WTC11 (cell line): ENCODE measurements around the gene FARP2. TPM values are rescaled to one million over a fixed set of nuclear protein-coding genes. Genes with fewer than 3 reads are reported as not detected.

Experiments
- ATAC-seq: fragments of 200-7000 bp; cut with Tn5 transposase; 2 replicates; pipeline ENCODE4 v1.10.0; 2021; ENCODE audit warnings: mild to moderate bottlenecking, moderate library complexity
- CTCF ChIA-PET: fragments of 300-600 bp; sonication (Branson Sonifier 250); formaldehyde crosslinking; loops from one replicate; lab custom pipeline; 2021; ENCODE audit warnings: antibody characterized with exemption; lab: Charles Lee
- POLR2A ChIA-PET: fragments of 350-600 bp; sonication (Branson Sonifier 250); formaldehyde crosslinking; loops from one replicate; lab custom pipeline; 2021; ENCODE audit warnings: antibody characterized with exemption; lab: Charles Lee
- DNase-seq: peaks from one replicate; pipeline ENCODE4 v3.0.0; 2021; ENCODE audit warnings: low spot score
- H3K27ac Mint-ChIP-seq: 2 replicates; pipeline ENCODE4 v1.8.0; 2021; ENCODE audit warnings: mixed read lengths
- H3K27me3 Mint-ChIP-seq: 2 replicates; pipeline ENCODE4 v1.8.0; 2021; ENCODE audit warnings: low read depth, mild to moderate bottlenecking, moderate library complexity, mixed read lengths
- H3K36me3 Mint-ChIP-seq: 2 replicates; pipeline ENCODE4 v1.8.0; 2021; ENCODE audit warnings: mixed read lengths
- H3K4me1 Mint-ChIP-seq: 2 replicates; pipeline ENCODE4 v1.8.0; 2022; ENCODE audit warnings: mixed read lengths
- H3K4me3 Mint-ChIP-seq: 2 replicates; pipeline ENCODE4 v1.8.0; 2021; ENCODE audit warnings: mild to moderate bottlenecking, moderate library complexity, mixed read lengths
- H3K9me3 Mint-ChIP-seq: 2 replicates; pipeline ENCODE4 v1.8.0; 2021; ENCODE audit warnings: mixed read lengths
- FOXK1 ChIP-seq: sonication (generic); formaldehyde crosslinking; IDR thresholded peaks from 2 replicates; pipeline ENCODE4 v1.8.0; 2022; ENCODE audit warnings: mild to moderate bottlenecking, moderate library complexity, missing genetic modification reagents
- MYBL2 ChIP-seq: sonication (generic); formaldehyde crosslinking; IDR thresholded peaks from 2 replicates; pipeline ENCODE4 v1.8.1; 2023; ENCODE audit warnings: mild to moderate bottlenecking, moderate library complexity, missing genetic modification reagents
- SMAD3 ChIP-seq: sonication (generic); formaldehyde crosslinking; IDR thresholded peaks from 2 replicates; pipeline ENCODE4 v1.8.0; 2022; ENCODE audit warnings: missing genetic modification reagents, mild to moderate bottlenecking, borderline replicate concordance
- total RNA-seq: library from RNA; stranded (reverse); gene quantifications from 3 replicates; pipeline ENCODE4 v1.2.3, GENCODE V29; 2021
- TF ChIP-seq, protein P1 (sequence below): fragments of 250-450 bp; sonication (Bioruptor Pico); IDR thresholded peaks from 2 replicates; pipeline ENCODE4 v2.1.2; 2022; ENCODE audit warnings: mild to moderate bottlenecking, moderate library complexity
- TF ChIP-seq, protein P2 (sequence below): sonication (generic); formaldehyde crosslinking; IDR thresholded peaks from 2 replicates; pipeline ENCODE4 v1.8.1; 2023; ENCODE audit warnings: mild to moderate bottlenecking, missing genetic modification reagents, borderline replicate concordance
- TF ChIP-seq, protein P3 (sequence below): sonication (generic); formaldehyde crosslinking; conservative IDR thresholded peaks from 2 replicates; pipeline ENCODE4 v1.8.1; 2023; ENCODE audit warnings: mild to moderate bottlenecking, low read depth, missing genetic modification reagents, moderate library complexity
- TF ChIP-seq, protein P4 (sequence below): sonication (generic); formaldehyde crosslinking; IDR thresholded peaks from 2 replicates; pipeline ENCODE4 v1.8.0; 2022; ENCODE audit warnings: missing genetic modification reagents
- TF ChIP-seq, protein P5 (sequence below): sonication (generic); formaldehyde crosslinking; IDR thresholded peaks from 2 replicates; pipeline ENCODE4 v1.8.1; 2023; ENCODE audit warnings: mild to moderate bottlenecking, missing genetic modification reagents, moderate library complexity

Gene FARP2
- total RNA-seq, 1 experiment from 2014 or later: 37.8 TPM

DNA sequence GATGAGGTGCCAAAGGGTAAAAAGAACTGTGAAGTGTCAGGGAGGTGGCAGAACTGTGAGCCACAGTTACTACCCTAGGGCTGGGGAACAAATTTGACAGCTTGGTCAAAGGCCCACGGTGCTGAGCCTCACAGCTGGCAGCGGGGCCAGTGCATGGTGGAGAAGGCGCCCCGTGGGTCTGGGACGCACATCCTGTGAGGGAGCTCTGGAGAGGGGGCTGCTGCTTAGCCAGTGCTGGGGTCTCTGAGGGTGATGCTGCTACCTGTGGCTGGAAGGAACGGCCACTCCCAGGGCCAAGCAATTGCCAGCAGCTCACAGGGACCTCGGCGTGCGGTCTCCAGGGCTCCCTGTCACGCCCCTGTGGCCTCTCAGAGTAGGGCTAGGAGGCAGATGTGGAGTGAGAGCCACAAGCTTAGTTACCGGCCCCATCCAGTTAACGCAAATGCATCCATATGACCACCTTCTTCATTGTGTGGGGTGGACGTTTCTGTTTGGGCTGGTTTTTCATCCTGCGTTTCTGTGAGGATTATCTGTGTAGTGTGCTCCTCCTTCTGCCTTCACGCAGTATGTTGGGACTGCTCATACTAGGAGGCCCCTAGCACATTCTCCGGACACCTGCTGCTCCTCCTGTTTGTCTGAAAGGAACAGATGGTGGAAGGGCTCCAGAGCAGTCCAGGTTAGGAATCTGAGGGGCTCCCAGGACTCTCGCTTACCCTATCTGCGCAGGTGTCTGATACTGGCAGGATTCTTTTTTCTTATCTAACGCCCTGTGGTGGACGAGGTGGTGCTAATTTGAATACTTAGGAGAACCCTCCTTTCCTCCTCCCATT is 126.3 kb downstream of the FARP2 start:
- Mint-ChIP-seq H3K4me1 (no peaks in the 10 kb centered on the region), H3K27ac (no peak overlapping the region), H3K4me3 (no peak overlapping the region), H3K27me3 (no peaks in the 10 kb centered on the region), H3K9me3 (no peaks in the 10 kb centered on the region), H3K36me3 (no peaks in the 10 kb centered on the region)
- TF ChIP-seq, protein P1, sequence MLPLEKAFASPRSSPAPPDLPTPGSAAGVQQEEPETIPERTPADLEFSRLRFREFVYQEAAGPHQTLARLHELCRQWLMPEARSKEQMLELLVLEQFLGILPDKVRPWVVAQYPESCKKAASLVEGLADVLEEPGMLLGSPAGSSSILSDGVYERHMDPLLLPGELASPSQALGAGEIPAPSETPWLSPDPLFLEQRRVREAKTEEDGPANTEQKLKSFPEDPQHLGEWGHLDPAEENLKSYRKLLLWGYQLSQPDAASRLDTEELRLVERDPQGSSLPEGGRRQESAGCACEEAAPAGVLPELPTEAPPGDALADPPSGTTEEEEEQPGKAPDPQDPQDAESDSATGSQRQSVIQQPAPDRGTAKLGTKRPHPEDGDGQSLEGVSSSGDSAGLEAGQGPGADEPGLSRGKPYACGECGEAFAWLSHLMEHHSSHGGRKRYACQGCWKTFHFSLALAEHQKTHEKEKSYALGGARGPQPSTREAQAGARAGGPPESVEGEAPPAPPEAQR (CRISPR knock-in tag): no peak
- no peak for TF ChIP-seq SMAD3
- POLR2A ChIA-PET: no interaction called here
- peak; percentile 25; the same call in 1 of the 2 replicates for ATAC-seq
- no peak for DNase-seq
- CTCF ChIA-PET: interaction anchor here (0.9 to 1.3 kb wide), 3 partner anchors 8 to 128 kb away, joined by 3 to 6 read pairs (median 3); no protein-coding TSS in a partner anchor

DNA sequence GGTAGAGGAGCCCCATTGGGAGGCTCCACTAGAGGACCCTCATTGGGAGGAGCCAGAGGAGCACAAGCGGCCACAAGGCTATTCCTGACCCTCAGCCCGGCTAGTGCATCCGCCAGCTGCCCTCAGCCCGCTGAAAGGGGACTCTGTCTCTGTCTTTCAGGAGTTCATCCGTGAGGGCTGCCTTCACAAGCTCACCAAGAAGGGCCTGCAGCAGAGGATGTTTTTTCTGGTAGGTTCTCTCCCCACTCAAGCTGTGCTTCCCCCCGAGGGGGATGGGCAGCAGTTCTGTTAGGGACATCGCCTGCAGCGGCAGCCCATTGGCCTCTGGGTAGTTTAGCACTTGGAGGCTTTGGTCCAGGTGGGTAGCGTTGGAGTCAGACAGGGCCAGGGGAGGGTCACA is 127.2 kb downstream of the FARP2 start:
- Mint-ChIP-seq H3K36me3 (no peaks in the 10 kb centered on the region), H3K4me1 (no peaks in the 10 kb centered on the region), H3K4me3 (no peak overlapping the region), H3K27ac (no peak overlapping the region), H3K9me3 (no peaks in the 10 kb centered on the region), H3K27me3 (no peaks in the 10 kb centered on the region)
- CTCF ChIA-PET: no interaction called here
- TF ChIP-seq, protein P2, sequence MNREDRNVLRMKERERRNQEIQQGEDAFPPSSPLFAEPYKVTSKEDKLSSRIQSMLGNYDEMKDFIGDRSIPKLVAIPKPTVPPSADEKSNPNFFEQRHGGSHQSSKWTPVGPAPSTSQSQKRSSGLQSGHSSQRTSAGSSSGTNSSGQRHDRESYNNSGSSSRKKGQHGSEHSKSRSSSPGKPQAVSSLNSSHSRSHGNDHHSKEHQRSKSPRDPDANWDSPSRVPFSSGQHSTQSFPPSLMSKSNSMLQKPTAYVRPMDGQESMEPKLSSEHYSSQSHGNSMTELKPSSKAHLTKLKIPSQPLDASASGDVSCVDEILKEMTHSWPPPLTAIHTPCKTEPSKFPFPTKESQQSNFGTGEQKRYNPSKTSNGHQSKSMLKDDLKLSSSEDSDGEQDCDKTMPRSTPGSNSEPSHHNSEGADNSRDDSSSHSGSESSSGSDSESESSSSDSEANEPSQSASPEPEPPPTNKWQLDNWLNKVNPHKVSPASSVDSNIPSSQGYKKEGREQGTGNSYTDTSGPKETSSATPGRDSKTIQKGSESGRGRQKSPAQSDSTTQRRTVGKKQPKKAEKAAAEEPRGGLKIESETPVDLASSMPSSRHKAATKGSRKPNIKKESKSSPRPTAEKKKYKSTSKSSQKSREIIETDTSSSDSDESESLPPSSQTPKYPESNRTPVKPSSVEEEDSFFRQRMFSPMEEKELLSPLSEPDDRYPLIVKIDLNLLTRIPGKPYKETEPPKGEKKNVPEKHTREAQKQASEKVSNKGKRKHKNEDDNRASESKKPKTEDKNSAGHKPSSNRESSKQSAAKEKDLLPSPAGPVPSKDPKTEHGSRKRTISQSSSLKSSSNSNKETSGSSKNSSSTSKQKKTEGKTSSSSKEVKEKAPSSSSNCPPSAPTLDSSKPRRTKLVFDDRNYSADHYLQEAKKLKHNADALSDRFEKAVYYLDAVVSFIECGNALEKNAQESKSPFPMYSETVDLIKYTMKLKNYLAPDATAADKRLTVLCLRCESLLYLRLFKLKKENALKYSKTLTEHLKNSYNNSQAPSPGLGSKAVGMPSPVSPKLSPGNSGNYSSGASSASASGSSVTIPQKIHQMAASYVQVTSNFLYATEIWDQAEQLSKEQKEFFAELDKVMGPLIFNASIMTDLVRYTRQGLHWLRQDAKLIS (CRISPR knock-in tag): no peak
- TF ChIP-seq, protein P3, sequence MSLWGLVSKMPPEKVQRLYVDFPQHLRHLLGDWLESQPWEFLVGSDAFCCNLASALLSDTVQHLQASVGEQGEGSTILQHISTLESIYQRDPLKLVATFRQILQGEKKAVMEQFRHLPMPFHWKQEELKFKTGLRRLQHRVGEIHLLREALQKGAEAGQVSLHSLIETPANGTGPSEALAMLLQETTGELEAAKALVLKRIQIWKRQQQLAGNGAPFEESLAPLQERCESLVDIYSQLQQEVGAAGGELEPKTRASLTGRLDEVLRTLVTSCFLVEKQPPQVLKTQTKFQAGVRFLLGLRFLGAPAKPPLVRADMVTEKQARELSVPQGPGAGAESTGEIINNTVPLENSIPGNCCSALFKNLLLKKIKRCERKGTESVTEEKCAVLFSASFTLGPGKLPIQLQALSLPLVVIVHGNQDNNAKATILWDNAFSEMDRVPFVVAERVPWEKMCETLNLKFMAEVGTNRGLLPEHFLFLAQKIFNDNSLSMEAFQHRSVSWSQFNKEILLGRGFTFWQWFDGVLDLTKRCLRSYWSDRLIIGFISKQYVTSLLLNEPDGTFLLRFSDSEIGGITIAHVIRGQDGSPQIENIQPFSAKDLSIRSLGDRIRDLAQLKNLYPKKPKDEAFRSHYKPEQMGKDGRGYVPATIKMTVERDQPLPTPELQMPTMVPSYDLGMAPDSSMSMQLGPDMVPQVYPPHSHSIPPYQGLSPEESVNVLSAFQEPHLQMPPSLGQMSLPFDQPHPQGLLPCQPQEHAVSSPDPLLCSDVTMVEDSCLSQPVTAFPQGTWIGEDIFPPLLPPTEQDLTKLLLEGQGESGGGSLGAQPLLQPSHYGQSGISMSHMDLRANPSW (CRISPR knock-in tag): no peak
- no peak for TF ChIP-seq FOXK1
- no peak for TF ChIP-seq MYBL2
- TF ChIP-seq, protein P4, sequence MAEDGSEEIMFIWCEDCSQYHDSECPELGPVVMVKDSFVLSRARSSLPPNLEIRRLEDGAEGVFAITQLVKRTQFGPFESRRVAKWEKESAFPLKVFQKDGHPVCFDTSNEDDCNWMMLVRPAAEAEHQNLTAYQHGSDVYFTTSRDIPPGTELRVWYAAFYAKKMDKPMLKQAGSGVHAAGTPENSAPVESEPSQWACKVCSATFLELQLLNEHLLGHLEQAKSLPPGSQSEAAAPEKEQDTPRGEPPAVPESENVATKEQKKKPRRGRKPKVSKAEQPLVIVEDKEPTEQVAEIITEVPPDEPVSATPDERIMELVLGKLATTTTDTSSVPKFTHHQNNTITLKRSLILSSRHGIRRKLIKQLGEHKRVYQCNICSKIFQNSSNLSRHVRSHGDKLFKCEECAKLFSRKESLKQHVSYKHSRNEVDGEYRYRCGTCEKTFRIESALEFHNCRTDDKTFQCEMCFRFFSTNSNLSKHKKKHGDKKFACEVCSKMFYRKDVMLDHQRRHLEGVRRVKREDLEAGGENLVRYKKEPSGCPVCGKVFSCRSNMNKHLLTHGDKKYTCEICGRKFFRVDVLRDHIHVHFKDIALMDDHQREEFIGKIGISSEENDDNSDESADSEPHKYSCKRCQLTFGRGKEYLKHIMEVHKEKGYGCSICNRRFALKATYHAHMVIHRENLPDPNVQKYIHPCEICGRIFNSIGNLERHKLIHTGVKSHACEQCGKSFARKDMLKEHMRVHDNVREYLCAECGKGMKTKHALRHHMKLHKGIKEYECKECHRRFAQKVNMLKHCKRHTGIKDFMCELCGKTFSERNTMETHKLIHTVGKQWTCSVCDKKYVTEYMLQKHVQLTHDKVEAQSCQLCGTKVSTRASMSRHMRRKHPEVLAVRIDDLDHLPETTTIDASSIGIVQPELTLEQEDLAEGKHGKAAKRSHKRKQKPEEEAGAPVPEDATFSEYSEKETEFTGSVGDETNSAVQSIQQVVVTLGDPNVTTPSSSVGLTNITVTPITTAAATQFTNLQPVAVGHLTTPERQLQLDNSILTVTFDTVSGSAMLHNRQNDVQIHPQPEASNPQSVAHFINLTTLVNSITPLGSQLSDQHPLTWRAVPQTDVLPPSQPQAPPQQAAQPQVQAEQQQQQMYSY (CRISPR knock-in tag): no peak
- TF ChIP-seq, protein P5, sequence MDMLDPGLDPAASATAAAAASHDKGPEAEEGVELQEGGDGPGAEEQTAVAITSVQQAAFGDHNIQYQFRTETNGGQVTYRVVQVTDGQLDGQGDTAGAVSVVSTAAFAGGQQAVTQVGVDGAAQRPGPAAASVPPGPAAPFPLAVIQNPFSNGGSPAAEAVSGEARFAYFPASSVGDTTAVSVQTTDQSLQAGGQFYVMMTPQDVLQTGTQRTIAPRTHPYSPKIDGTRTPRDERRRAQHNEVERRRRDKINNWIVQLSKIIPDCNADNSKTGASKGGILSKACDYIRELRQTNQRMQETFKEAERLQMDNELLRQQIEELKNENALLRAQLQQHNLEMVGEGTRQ: no peak
- DNase-seq (no peak), ATAC-seq (no peak)
- POLR2A ChIA-PET: no interaction called here
